NCI-H146 (cell line): Measurements from ENCODE around the gene VAPB.

Experiments used
- DNase-seq: peaks from one replicate; lab custom pipeline; 2025; lab: John Stamatoyannopoulos, UW

The VAPB gene

DNA sequence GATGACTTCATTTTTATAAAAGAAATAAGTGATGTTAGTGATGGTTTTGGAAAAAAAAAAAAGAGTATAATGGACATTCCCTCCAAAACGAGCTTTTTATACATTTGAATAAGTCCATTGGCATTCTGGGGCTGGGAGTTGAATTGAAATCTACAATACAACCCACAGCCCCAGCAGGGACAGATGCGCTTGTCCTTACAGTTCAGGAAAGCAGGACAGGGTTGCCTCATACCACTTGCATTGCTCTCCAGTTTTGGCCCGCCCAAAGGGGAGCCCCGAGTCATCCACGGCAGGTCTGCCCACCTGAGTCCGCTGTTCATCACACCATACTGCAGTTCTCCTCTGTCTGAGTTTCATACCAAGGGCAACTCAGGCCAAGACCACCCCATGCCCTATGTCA lies 46.2 kb downstream of the VAPB start:
- no peak for DNase-seq

DNA sequence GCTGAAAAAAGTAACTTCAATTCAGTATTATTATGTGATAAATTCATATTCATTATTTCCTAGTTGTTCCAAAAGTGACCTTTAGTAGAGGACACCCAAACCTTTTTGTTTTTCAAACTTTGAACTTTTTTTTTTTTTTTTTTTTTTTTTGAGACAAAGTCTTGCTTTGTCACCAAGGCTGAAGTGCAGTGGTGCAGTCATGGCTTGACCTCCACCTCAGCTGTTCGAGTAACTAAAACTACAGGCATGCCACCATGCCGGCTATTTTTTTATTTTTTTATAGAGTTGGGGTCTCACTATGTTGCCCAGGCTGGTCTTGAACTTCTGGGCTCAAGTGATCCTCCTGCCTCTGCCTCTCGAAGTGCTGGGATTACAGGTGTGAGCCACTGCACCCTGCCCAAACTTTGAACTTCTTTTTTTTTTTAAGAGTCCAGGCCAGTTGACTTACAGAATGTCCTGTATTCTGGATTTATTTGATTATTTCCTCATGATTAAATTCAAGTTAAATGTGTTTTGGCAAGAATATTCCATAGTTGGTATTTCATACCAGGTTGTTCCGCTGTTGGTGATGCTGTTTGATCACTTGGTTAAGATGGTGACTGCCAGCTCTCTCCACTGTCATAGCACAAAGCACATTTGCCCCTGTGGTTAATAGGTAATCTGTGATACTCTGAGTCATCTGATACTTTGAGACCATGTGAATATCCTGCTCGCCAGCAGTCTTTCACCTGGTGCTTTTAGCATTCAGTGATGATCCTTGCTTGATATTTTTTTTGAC lies 48.0 kb downstream of the VAPB start:
- DNase-seq, result no peak

DNA sequence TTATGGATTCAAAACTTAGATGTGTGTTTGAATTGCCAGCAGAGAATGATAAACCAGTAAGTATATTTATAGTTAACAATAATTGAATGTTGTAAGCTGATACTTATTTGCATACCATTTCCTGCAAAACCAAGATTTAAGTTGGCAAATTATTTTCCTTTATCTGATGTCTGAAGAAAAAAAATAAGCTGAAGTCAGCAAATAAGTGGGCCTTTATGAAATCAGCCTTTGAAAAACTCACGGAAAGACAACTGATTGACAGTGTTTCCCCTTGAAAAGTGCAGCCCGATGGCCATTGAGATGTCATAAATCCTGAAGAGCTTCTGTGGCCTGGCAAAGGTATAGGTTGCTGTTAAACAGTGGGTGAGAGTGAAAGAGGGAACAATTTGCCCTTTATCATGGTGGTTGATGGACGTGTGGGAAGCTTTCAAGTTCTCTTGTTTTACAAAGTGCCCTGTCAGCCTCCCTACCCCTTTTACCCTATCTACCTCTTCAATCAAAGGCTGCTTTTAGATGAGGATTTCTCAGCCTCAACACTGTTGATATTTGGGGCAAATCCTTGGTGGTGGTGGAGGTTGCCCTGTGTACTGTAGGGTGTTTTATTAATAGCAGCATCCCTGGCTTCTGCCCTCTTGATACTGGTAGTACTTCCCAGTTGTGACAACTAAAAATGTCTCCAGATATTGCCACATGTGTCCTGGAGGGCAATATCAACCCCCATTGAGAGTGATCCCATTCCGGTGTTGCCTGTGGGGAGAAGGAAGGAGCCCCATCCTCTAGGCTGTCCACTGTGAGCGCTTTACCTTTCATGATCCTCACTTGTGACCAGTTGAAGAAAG lies 50.2 kb downstream of the VAPB start:
- no peak for DNase-seq

DNA sequence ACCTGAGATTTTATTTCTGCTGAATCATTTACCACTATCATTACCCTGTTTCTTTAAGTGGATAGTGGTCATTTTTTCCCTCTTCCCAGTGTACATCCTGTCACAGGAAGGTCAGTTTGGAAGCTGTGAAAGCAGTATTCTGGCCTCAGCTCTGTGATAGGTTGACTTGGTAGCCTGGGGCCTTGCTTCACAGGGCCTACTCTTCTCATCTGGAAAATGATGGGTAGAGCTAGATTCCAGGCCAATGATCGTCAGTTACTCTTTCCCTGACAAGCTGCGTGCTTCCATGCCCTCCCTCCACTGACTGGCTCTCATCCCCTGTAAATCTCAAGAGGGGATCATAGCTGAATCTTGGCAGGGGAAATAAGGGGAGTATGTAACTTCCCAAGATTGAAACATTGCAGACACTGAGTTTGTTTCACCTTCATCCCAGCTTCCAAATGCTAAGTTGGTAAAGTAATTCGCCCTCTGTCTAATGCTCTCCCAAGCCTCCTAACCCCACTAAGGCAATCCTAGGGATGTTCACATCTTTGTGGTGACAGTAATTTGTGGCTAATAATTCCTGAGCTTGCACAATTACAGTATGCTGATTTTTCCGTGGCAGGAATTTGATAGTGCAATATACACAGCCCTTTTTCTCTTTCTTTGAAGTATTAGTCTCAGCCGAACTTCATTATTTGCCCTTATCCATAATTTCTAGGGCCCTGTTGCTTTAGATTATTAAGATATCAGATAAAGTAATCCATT lies 51.2 kb downstream of the VAPB start:
- no peak for DNase-seq

DNA sequence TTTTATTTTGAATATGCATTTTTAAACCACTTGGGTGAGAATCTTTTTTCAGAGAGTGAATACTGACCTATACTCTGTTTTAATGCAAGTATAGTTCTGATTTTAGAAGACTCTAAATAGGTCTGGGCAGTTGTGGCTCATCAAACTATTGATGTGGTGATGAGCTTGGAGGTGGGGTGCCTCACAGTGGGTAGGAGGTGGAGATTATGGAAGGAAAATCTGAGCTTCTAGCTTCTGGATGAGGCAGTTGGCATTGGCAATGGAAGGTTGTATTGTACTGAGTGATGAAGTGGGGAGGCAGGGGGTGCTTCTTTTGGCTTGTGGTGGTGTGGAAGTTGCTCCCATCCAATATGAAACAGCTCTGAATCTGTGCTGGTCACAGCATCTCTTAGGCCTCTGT lies 52.7 kb downstream of the VAPB start:
- DNase-seq, result no peak

DNA sequence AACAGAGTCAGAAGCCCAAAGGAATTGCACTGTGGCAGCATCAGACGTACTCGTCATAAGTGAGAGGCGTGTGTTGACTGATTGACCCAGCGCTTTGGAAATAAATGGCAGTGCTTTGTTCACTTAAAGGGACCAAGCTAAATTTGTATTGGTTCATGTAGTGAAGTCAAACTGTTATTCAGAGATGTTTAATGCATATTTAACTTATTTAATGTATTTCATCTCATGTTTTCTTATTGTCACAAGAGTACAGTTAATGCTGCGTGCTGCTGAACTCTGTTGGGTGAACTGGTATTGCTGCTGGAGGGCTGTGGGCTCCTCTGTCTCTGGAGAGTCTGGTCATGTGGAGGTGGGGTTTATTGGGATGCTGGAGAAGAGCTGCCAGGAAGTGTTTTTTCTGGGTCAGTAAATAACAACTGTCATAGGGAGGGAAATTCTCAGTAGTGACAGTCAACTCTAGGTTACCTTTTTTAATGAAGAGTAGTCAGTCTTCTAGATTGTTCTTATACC lies 55.8 kb downstream of the VAPB start:
- DNase-seq, result no peak

DNA sequence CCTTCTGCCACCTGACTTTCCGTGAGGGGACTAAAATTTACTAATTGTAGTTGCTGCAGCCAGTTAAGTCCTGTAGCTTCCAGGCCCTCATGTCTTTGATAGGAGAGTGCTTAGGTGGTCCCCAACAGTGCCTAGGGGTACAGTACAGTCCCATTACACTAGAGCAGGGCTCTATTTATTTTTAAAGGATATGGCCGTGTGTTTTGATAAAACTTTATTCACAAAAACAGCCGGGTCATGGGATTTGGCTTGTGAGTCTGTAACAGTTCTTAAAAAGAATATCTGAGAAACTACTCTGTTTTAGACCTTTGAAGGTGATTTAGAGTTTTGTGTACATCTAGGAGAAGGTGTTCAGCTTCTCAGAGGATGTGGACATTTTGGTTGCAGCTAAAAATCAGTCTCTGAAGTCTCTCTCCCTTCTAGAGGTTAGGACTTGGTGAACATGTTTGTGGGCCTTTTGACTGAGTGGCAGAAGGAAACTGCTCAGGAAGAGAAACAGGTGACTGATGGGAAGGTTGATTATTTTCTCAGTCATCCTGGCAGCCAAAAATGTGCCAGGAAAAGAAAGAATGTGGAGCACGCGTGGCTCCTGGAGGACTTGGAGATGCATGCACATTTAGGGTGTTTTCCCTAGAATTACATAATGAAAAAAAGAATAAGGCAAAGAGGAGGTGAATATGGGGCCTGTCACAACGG lies 57.4 kb downstream of the VAPB start:
- no peak for DNase-seq

DNA sequence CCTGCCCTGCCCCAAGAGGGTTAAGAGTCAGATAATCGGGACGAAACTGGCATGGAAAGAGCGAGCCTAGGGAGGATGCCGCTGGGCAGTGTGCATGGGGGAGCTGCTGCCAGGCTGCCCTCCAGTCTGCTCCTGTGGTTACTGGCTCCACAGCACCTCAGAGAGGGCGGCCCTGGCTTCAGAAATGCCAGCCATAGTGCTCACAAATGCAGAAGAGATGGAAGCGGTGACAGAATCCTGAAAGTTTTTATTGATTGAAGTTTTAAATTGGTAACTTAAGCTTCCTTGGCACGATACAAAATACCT lies 57.9 kb downstream of the VAPB start:
- DNase-seq, result no peak

DNA sequence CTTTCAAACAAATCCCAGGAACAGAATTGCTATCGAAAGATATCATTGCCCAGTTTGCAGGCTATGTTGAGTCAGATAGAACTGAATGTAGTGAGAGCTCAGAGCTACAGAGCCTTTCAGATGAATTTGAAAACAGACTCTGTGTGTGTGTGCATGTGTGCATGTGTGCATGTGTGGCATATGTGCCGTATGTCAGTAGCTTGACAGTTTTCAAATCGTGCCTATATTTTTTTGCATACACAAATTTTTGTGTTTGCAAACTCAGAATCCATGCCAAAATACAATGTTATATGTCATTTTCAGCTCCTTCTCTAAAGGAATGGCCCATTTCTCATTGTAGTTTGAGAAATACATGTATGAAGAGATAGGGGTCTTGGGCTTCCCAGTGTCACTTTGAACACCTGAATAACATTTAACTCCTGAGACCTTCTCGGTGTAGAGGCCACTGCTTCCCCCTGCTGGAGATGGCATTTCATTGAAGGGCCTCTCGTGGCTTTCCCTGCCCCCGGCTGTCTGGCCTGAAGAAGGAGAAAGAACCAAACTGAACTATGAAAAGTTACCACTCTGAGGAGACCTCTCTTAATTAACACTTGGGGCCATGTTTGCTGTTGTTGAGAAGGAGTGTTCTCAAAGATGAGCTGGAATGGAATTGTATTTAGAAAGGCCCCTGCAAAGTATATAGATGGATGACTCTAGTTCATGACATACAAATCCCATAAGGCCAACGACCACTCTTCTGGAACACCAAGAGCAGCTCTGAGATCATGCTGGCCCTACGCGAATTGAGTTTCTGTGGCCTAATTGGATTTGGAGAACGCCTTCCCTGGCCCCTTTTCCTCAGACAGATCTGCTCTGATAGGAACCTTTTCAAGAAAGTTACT lies 58.7 kb downstream of the VAPB start:
- peak; percentile 37 for DNase-seq

DNA sequence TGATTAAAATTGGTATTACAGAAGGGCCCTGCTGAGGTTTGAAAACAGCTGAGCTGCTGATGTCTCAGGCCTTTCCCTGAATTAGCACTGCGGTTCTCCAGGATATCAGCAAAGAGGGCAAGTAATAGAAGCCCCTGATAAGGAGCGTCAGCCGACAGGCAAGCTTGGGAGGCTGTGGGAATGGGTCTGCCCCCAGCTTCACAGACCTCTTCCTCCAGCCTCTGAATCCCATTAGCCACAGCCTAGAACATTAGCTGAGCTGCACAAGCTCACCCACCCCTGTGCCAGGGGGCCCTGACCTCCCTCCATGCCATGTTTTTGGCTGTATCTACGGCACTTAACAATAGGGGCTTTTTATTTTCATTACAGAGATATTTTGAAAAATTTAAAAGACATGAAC lies 59.9 kb downstream of the VAPB start:
- no peak for DNase-seq

DNA sequence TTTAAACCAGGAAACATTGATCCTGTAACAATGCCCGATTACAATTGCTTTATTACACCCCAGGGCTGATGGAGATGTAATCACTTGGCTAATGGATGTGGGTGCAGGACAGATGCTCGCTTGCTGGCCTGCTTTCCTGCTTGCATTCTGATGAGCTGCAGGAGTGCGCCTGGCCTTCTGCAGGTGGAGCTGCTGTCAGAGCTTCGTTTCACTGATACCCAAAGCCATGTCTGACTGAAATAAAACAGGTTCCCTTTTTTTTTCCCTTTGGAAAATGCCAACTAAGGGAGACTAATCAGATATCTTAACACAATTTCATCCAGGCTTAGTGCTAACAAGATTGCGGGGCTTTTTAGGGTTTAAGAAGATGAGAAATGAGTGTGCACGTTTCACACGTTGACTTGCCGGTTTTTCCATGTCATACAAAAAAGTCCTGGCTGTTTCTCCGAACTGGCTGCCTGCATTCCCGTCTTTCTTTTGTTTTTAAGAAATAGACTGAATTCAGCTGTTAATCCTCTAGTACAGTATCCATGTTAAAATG lies 60.7 kb downstream of the VAPB start:
- peak; percentile 45 for DNase-seq

DNA sequence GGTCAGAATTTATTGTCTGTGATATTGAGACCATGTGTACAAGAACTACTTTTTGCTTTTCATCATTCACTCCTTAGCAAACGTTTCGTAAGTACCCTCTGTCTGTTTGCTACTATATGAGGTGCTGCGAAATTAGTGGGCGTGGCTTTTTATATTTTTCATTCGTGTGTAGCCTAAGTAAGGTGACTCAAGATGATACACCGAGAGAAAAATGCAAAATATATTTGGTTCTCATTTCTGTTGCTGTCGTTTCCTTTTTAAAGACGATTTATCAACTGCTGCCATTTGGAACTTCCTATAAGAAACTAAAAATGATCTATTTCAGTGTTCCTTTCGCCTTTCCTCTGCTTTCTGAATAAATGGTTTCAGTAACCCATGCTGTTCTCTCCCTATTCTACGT lies 61.2 kb downstream of the VAPB start:
- DNase-seq, result no peak

DNA sequence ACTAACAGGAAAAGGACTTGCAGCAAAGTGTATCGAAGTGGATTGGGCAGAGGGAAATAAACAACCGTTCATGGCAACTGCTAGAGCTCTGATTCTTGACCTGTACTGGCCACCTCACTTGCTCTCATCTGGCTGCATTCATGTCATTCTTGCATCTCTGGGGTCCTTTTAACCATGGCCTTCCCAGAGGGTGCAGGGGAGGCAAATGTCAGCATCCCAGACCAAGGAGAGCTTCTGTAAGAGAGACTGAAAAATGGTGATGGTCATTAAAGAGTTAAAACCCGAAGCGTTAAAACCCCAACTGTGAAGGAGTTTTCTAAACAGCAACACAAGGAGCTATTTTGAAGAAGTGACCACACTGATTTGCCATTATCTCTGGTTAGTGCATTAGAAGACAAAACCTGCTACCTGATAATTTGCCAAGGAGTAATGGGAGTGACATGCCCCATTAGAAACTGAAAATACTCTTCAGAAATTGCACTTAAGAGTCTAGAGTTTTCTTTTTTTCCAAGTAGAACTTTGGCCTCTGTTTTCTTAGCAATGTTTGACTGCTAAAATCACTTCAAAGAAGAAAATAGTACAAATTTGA lies 63.7 kb downstream of the VAPB start:
- no peak for DNase-seq

DNA sequence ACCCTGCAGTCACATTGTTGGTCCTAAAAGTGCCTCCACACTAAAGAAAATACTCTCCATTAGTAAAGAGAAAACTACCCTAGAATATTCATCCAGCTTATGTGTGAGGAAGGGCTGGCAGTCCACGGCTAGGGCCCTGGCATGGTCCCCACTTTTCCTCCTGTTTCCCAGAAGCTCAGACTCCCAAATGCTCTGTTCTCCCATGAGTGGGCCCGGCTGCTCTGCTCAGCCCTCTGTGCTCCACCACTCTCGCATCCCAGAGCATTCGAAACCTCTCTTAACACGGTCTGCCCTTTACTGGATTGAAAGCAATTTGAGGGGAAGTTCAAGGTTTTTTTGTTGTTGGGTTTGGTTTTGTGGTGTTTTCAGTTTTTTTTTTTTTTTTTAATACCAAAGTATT lies 64.4 kb downstream of the VAPB start:
- DNase-seq, result no peak

DNA sequence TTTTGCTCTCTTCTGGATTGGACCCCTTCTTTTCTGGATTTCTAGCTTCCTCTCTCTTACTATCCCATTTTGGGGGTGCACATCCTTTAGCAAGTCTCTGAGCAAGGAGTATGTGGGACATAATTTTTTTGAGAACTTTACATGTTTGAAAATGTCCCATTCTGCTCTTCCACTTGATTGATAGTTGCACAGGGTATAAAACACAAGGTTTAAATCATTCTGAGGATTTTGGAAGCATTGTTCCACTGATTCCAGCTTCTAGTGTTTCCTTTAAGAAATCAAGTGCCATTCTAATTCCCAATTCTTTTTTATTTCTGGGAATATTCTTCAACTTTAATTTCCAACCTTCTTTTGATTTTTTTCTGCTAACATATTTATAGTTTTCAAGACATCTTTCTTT lies 65.4 kb downstream of the VAPB start:
- DNase-seq, result no peak

DNA sequence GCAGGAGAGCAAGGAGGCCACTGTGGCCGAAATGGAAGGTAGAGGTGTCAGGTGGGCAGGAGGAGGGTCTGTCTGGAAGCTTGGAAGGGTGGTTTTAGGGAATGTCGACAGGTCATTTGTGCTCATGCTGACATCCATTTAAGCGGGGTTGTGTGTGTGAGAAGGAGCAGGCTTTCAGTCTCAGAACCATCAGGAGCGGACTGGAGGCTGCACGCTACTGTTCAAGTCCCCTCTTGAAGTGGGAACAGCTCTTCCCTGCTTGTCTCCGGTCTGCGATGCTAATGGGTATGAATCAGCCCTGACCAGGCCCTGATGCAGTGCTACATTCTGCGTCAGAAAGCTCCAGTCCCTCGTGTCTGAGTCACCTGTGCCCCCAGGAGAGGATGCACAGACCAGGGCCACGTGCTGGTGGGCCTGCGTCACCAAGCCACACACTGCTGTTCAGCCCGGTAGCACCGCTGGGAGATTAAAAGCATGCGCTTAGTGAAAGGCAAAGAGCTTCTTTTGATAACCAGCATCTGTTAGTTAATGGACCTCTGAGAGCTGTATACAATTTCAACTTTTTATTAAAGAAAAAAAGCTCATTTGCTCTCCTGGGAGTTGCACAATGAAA lies 68.2 kb downstream of the VAPB start:
- DNase-seq, result no peak

DNA sequence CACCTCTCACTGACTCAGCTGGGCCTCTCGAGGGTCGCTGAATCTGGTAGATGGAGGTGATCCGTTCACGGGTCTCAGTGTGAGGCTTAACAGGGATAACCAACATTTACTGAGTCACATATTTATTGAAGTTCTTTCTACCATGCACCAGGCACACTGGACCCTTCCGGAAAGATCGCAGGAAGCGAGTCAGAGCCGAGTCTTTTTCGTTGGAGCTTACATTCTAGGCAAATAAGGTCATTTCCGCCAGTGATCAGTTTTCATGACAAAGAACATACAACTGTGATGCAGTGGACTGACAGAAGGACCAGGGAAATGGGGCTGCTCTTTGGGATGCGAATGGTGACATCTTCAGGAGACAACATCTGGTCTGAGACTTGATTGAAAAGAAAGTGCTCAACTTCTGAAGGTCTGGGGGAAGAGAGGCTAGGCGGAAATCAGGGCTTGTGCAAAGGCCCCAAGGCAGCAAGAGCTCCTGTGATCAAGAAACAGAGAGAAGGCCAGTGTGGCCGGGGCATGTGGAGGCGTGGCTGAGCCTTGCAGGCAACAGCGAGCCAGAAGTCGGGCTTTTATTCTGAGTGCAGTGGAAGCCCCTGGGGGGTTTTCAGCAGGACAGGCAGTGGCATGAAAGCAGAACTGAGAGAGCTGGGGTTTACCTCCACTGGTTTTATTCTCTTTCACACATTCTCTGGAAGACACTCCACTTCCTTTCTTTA lies 69.5 kb downstream of the VAPB start:
- DNase-seq, result no peak

DNA sequence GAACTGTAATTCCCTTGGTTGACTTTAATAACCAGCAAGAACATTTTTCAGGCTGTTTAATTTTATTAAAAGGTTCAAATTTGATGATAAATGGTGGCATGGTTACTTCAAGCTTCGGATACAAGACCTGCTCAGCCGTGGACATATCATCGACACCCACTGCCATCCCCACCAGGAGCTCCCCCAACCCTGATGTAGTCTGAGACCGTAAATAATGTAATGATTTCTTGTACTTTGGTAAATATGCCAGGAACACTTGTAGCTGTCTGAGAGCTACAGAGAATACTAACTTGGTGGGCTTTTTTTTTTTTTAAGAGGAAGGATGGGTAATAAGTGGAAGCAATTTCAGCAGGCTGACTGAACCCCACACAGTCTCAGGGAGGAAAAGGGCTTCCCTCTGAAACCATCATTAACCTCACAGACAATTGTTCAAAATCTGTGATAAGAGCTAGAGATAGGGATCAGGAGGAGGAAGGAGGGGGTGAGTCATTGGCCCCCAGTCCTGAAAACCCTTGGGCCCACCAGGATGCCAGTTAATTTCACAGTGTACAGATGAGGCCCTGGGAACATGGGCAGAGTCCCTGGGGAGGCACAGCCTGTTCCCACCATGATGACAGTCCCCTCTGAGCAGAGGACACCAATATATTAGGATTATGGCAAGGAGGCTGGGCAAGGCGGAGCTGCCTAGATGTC lies 70.2 kb downstream of the VAPB start:
- no peak for DNase-seq

DNA sequence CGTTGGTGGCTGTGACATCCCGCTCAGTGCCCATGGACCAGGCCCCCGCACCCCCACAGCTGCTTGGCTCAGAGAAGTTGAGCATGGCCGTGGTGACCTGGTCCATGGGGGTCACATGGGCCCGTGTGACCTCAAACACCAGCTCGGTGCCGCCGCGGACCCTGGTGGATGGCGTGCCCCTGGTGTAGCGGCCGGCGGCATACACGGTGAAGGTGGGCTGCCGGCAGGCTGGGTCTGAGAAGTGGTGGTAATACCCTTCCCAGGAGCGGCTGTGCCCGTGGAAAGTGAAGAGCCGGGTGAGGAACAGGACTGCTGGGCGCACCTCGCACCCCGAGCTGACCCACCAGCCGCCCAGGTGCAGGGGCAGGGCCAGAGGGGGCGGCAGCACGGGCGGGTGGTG lies 72.1 kb downstream of the VAPB start:
- no peak for DNase-seq
